Measurements from ENCODE around the gene COBL.

Gene COBL

DNA sequence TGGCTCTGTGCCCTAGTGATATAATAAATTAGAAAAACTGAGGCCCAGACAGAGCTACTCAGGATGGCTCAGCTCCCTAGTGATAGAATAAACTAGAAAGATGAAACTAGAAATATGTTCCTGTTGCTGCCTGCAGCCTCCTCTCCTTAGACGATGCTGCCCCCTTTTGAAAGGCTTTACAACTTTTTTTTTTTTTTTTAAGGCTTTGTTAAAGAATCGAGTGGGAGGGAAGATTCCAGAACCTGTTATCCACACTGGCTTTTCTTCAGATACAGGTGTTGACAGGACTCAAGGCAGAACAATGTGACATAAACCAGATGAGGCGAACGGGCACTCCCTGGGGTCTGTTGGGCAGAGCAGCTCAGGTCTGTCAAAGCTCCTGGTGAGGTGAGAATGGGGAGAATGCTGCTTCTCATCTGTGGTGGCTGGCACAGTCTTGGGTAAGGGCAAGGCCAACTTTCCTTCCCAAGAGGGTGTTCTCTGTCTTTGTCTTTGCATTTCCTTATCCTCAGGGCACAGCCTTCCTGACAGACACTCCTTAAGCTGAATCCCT, 175.1 kb downstream of the COBL start:
- WGBS, 2 experiments (ENCODE audit: insufficient coverage in 2 of 2), result 47% methylated on average over 2 of the region's 4 CpGs; no CpG with 5 or more reads in 1 of the 2 experiments
- Histone ChIP-seq H3K9me3 (ENCODE audit: control insufficient read depth, low read length) (peaks cover 5% of the 10 kb centered on the region), H3K36me3 (ENCODE audit: control insufficient read depth, insufficient read depth, low read length) (no peaks in the 10 kb centered on the region), H3K4me1 (ENCODE audit: control insufficient read depth, insufficient read depth, low read length, poor library complexity, severe bottlenecking) (peaks cover 7% of the 10 kb centered on the region), H3K4me3 (ENCODE audit: extremely low read depth, insufficient read depth, low read length, poor library complexity, severe bottlenecking) (no peak overlapping the region), H3K27ac (ENCODE audit: low read depth, low read length, severe bottlenecking) (no peak overlapping the region)

DNA sequence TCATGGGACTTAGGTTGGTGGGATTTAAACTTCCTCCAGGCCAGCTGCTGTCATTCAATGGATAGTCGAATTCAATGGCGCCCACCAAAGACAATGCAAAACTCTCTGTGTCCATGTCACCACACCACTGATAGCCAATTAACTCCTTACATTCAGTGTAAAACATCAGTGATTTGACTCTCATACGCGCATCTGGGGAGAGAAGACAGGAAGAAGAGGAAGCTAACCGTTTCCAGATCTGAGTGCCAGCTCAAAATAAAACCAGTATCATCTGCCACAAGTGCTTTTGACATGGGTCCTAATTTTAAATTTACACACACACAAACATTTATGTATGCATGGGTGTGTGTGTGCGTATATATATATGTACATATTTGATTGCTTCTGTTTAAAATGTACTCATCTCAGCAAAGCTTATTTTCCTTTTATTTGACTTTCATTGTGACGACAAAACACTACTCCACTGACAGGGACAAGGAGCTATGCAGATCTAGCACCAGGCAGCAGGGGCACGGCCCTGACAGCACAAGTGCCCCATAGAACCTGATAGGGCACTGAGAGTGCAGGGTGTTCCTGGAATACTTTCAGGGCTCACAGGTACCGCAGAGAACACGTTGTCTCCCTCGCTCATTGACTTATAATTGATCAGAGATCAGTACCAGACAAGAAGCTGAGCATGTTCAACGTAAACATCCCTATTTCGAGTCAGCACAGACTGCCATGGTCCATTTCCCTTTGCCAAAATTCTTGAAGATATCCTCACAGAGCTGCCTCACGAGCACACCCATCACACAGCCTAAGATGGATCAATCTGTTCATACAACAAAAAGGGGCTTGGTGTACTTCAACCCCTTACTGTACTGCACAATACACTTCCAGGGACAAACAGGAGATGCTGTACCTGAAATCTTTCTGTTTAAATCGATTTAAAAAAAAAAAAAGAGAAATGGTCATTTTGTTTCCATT, 176.1 kb downstream of the COBL start:
- no peak overlapping the region for H3K27ac ChIP-seq (ENCODE audit: low read depth, low read length, severe bottlenecking)
- WGBS, 2 experiments (ENCODE audit: insufficient coverage in 2 of 2), result 91 to 96% methylated on average over 9 to 12 of the region's 15 CpGs
- H3K36me3 ChIP-seq (ENCODE audit: control insufficient read depth, insufficient read depth, low read length), result no peaks in the 10 kb centered on the region
- no peak overlapping the region for H3K4me3 ChIP-seq (ENCODE audit: extremely low read depth, insufficient read depth, low read length, poor library complexity, severe bottlenecking)
- H3K9me3 ChIP-seq (ENCODE audit: control insufficient read depth, low read length), result no peaks in the 10 kb centered on the region
- peaks cover 9% of the 10 kb centered on the region for H3K4me1 ChIP-seq (ENCODE audit: control insufficient read depth, insufficient read depth, low read length, poor library complexity, severe bottlenecking)

DNA sequence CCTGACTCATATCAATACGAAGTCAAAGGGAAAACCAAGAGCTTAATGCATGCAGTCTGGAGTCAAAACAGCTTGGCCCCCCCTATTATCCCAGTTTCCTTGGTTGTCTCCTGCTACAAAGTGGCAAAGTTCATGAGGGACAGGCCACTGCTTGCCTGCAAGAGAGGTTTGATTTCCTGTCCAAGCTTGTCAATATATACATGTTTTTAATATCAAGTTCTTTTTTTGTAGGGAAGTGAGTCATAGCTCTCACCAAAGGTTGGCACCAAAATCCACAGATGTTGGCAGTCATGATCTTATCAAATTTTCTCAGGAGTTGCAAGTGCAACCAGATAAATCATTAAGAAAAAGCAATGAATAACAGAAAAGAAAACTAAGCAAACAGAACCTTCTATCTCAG, 176.8 kb downstream of the COBL start:
- WGBS, 2 experiments (ENCODE audit: insufficient coverage in 2 of 2), result 100% methylated on average over 1 of the region's 1 CpG
- H3K27ac ChIP-seq (ENCODE audit: low read depth, low read length, severe bottlenecking), result no peak overlapping the region
- H3K9me3 ChIP-seq (ENCODE audit: control insufficient read depth, low read length), result no peaks in the 10 kb centered on the region
- H3K36me3 ChIP-seq (ENCODE audit: control insufficient read depth, insufficient read depth, low read length), result no peaks in the 10 kb centered on the region
- H3K4me1 ChIP-seq (ENCODE audit: control insufficient read depth, insufficient read depth, low read length, poor library complexity, severe bottlenecking), result peaks cover 9% of the 10 kb centered on the region
- no peak overlapping the region for H3K4me3 ChIP-seq (ENCODE audit: extremely low read depth, insufficient read depth, low read length, poor library complexity, severe bottlenecking)

DNA sequence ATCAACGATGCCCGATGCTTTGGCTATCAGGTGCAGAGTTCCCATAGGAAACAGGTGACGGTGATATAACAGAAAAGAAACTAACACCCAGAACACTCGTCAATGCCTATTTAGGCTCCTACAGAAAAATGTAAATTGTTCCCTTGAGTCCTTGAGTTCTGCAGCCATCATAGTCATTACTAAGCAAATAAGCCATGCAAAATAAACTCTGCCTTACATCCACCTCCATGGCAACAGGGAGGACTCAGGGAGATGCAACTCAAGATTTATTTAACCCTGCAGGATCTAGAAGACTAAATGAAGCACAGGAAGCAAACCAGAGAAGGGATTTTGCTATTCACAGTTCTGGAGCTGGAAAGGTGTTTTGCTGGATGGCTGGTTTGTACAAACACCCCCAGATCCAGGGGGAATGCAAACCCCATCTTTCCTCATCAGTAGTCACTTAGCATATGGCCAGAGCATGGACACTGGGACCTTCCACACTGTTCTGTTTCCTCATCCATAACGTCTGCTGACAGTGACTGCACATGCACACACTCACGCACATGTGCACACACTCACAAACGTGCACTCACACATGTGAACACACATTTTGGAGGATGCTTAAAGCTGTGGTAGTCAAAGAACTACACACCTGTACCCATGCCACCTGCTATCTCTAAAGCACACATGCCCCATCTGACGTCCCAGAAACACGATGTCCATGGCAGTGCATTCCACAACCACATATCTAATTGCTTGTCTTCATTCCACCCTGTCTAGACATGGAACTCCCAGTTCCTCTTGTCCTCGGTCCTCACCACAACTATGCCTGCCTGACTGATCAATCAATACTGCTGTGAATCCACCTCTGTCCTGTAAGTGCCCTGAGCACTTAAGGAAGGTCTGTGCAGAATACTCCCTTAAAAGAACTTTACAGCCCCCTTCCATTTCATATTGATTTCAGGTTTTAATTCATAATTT, 178.2 kb downstream of the COBL start:
- H3K27ac ChIP-seq (ENCODE audit: low read depth, low read length, severe bottlenecking), result no peak overlapping the region
- no peaks in the 10 kb centered on the region for H3K36me3 ChIP-seq (ENCODE audit: control insufficient read depth, insufficient read depth, low read length)
- 90 to 98% methylated on average over 6 to 10 of the region's 10 CpGs for WGBS, 2 experiments (ENCODE audit: insufficient coverage in 2 of 2)

GRCh38 chr7:51135576-51135975, 181.0 kb downstream of the COBL start:
- H3K4me3 ChIP-seq (ENCODE audit: extremely low read depth, insufficient read depth, low read length, poor library complexity, severe bottlenecking), result no peak overlapping the region
- peaks cover 2% of the 10 kb centered on the region for H3K4me1 ChIP-seq (ENCODE audit: control insufficient read depth, insufficient read depth, low read length, poor library complexity, severe bottlenecking)
- H3K36me3 ChIP-seq (ENCODE audit: control insufficient read depth, insufficient read depth, low read length), result no peaks in the 10 kb centered on the region
- no peak overlapping the region for H3K27ac ChIP-seq (ENCODE audit: low read depth, low read length, severe bottlenecking)
- 100% methylated on average over 2 of the region's 2 CpGs; no CpG with 5 or more reads in 1 of the 2 experiments for WGBS, 2 experiments (ENCODE audit: insufficient coverage in 2 of 2)
- H3K9me3 ChIP-seq (ENCODE audit: control insufficient read depth, low read length), result no peaks in the 10 kb centered on the region

More for the DNA sequence above, 178.2 kb downstream of the COBL start:
- H3K4me1 ChIP-seq (ENCODE audit: control insufficient read depth, insufficient read depth, low read length, poor library complexity, severe bottlenecking), result peaks cover 9% of the 10 kb centered on the region
- H3K9me3 ChIP-seq (ENCODE audit: control insufficient read depth, low read length), result no peaks in the 10 kb centered on the region
- H3K4me3 ChIP-seq (ENCODE audit: extremely low read depth, insufficient read depth, low read length, poor library complexity, severe bottlenecking), result no peak overlapping the region

DNA sequence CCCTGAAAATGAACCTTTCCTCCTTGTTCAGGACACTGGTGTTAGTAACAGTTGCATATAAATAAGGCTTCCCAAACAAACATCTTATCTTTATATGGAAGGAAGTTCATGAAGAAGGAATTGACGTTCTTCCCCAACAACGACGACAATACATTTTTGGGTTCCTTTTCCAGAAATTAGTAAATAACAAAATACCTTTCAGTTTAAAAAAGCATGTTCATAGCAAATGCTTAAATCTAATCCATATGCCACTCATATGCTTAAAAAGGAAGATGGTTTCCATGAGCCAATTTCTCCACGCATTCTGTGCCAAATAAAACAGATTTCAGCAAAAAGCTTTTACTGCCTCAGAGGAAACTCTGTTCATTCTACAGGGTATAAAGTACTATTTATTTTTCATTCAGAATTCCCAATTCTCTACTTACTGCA, 182.6 kb downstream of the COBL start:
- Histone ChIP-seq H3K4me3 (ENCODE audit: extremely low read depth, insufficient read depth, low read length, poor library complexity, severe bottlenecking) (no peak overlapping the region), H3K36me3 (ENCODE audit: control insufficient read depth, insufficient read depth, low read length) (no peaks in the 10 kb centered on the region), H3K9me3 (ENCODE audit: control insufficient read depth, low read length) (no peaks in the 10 kb centered on the region), H3K4me1 (ENCODE audit: control insufficient read depth, insufficient read depth, low read length, poor library complexity, severe bottlenecking) (peaks cover 2% of the 10 kb centered on the region), H3K27ac (ENCODE audit: low read depth, low read length, severe bottlenecking) (no peak overlapping the region)
- WGBS, 2 experiments (ENCODE audit: insufficient coverage in 2 of 2), result no CpG with 5 or more reads among the region's 4 CpGs

DNA sequence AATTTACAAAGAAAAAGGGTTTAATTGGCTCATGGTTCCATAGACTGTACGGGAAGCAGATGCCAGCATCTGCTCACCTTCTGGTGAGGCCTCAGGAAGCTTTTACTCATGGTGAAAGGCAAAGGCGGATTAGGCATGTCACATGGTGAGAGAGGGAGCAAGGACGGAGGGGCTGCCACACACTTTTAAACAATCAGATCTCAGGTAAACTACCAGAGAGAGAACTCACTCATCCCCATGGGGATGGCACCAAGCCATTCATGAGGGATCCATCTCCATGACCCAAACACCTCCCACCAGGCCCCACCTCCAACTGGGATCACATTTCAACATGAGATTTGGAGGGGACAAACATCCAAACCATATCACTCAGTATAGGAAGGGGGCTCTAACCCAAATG, 183.9 kb downstream of the COBL start:
- WGBS, 2 experiments (ENCODE audit: insufficient coverage in 2 of 2), result 90 to 92% methylated on average over 2 to 3 of the region's 3 CpGs
- no peak overlapping the region for H3K27ac ChIP-seq (ENCODE audit: low read depth, low read length, severe bottlenecking)
- no peaks in the 10 kb centered on the region for H3K9me3 ChIP-seq (ENCODE audit: control insufficient read depth, low read length)
- H3K4me3 ChIP-seq (ENCODE audit: extremely low read depth, insufficient read depth, low read length, poor library complexity, severe bottlenecking), result no peak overlapping the region
- no peaks in the 10 kb centered on the region for H3K36me3 ChIP-seq (ENCODE audit: control insufficient read depth, insufficient read depth, low read length)
- peaks cover 2% of the 10 kb centered on the region for H3K4me1 ChIP-seq (ENCODE audit: control insufficient read depth, insufficient read depth, low read length, poor library complexity, severe bottlenecking)

DNA sequence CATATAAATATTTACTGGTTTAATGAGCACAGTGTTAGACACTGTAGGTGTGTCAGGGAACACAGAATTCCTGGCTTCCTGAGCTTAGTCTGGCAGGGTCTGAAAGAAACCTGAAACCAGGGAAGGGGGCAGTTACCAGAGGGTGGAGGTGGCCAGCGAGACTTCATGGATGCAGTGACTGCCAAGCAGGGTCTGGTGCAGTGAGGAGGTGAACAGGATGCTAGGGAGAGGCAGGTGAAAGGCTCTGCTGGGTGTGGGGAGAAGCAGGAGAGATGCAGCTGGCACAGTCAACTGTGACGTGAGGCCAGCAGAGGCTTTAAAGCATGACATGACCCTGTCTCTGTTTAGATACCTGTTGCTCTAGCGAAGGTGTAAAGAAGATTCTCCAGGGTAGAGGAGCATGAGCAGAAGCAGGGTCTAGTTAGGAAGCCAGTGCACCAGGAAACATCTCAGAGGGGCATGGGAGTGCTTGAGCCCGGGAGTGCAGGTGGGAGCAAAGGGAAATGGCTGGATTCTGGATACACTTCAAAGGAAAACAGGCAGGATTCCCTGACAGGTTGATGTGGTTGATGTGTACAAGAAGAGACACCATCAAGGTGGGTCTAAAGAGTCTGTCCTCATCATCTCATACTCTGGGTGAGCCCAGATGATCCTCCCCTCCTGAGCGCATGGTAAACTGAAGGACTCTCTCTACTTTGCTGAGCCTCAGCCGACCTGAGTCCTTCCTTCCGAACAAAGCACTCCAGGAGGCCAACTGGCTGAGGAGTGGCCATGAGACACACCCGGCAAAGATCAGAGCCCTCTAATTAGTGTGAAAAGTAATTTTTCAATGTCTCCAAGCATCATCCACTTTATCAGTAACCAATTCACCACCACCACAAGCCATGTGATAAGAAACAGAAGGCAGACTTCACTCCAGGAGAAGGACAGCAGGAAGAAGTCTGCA, 186.8 kb downstream of the COBL start:
- 83 to 85% methylated on average over 5 to 7 of the region's 8 CpGs for WGBS, 2 experiments (ENCODE audit: insufficient coverage in 2 of 2)
- H3K4me3 ChIP-seq (ENCODE audit: extremely low read depth, insufficient read depth, low read length, poor library complexity, severe bottlenecking), result no peak overlapping the region

DNA sequence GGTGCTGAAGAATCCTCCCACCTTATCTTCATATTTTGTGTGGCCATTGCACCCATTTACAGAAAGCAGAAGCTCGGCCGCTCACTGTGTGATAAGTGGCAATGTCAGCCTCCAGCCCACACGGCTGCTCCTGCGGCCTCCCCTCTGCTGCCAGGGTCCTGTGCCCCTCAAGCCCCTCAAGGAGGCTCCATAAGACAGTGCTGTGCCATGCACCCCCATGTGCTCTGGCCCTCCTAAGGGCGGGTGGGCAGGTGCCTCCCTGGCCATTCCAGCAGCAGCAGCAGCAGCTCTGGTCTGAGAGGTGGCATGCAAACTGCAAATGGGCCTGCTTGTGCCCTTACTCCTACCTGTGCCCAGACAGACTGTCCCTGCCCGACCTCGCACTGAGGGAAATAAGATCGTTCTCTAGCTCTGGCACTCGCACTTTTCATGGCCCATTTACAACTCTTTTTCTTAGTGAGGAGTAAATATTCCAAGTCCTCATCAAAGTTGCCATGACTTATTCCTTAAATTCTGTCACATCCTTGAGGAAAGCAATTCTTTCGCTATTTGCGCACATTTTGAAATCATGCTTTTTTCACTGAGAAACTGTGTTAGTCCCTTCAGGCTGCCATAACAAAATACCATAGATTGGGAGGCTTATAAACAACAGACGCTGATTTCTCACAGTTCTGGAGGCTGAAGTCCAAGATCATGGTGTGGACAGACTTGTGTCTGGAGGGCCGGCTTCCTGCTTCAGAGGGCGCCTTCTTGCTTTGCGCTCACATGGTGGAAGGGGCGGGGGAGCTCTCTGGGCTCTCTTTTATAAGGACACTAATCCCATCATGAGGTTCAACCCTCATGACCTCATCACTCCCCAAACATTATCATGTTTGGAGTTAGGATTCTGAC, 187.8 kb downstream of the COBL start:
- 89 to 92% methylated on average over 13 to 14 of the region's 16 CpGs for whole genome bisulfite sequencing, 2 experiments (ENCODE audit: insufficient coverage in 2 of 2)
- no peaks in the 10 kb centered on the region for H3K36me3 ChIP-seq (ENCODE audit: control insufficient read depth, insufficient read depth, low read length)
- H3K4me3 ChIP-seq (ENCODE audit: extremely low read depth, insufficient read depth, low read length, poor library complexity, severe bottlenecking), result no peak overlapping the region
- H3K27ac ChIP-seq (ENCODE audit: low read depth, low read length, severe bottlenecking), result no peak overlapping the region
- peaks cover 2% of the 10 kb centered on the region for H3K4me1 ChIP-seq (ENCODE audit: control insufficient read depth, insufficient read depth, low read length, poor library complexity, severe bottlenecking)
- no peaks in the 10 kb centered on the region for H3K9me3 ChIP-seq (ENCODE audit: control insufficient read depth, low read length)

More for the DNA sequence above, 186.8 kb downstream of the COBL start:
- H3K36me3 ChIP-seq (ENCODE audit: control insufficient read depth, insufficient read depth, low read length), result no peaks in the 10 kb centered on the region
- no peaks in the 10 kb centered on the region for H3K9me3 ChIP-seq (ENCODE audit: control insufficient read depth, low read length)
- no peak overlapping the region for H3K27ac ChIP-seq (ENCODE audit: low read depth, low read length, severe bottlenecking)
- peaks cover 2% of the 10 kb centered on the region for H3K4me1 ChIP-seq (ENCODE audit: control insufficient read depth, insufficient read depth, low read length, poor library complexity, severe bottlenecking)
